Measurements from ENCODE around the gene OR12D2.
"Not testable (repeated sequence)": the region's sequence is repeated elsewhere in the genome, so short reads cannot be mapped to it uniquely, and the experiment has no call there.

The OR12D2 gene

DNA sequence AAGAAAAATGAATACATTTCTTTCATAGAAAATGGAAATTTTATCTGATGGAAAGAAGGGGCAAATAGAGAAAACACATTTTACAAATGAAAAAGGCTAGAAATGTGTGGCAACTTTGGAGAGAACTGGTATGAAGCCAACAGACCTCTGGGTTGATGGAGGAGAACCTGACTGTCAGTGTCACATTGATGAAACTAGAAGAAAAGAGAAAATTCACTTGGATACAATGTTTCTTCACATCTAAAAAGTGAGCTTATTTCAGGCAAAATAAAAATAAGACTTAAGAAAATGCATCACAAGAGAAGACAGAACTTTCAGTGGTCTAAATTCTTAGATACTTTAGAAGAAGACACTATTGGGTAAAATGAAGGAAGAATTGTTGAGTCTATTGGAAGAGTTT is at the start of gene OR12D2:
TSS of gene OR12D2 (plus strand) at position 301 of the 400 bp plus-strand sequence. CDS start 1,069 bp downstream, outside the sequence.
- DNase-seq = no peak

GRCh38 chr6:29349348-29349747 is 46.1 kb upstream of the OR12D2 start:
- not testable (repeated sequence) for DNase-seq

DNA sequence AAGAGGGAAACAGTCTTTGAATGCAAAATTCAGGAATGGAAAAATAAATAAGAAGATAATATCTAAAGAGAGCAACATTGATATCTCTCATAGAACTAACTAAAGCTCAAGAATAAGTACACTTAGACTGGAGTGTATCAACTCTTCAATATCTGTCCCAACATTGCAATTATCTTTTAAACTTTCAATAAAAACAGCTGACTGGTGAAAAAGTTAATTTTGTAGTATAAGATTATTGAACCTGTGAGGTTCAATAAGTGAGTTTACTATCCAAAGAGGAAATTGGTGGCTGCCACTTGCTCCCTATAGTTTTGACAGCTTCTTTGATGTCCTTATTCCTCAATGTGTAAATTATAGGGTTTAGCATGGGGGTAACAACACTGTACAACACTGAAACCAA is 40.5 kb upstream of the OR12D2 start:
- no peak for DNase-seq

DNA sequence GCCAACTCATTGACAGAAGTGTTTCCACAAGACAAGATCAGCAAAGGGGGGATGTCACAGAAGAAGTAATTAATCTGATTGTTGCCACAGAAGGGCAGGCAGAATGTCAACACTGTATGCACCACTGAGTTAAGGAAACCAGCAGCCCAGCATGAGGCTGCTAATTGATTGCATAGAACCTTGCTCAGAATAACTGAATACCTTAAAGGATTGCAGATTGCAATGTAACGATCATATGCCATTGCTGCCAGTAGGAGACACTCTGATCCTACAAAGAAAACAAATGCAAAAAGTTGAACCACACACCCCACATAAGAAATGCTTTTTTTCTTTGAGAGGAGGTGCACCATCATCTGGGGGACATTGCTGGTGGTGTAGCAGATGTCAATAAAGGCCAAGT is 39.8 kb upstream of the OR12D2 start:
- no peak for DNase-seq

DNA sequence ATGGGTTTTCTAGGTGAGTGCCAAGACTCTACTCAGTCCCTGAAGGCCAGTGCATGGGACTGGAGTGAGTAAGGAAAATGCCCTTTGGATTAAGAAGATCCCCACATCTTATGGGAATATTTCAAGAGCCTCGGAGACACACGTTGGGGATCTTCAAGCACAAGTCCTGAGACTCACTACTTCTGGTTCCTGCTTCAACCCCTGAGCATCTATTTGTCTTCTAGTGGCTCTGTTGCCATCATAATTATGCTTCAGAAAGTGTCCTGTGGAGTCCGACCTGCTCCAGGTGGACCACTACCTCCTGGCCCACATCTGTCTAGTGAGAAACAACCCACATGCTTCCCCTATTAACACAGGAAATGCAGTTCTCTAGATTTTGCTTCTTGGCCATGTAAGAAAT is 26.7 kb upstream of the OR12D2 start, which contains the start of gene OR5V1:
TSS of gene OR5V1 (minus strand) at position 101 of the 400 bp plus-strand sequence. CDS start 12,670 bp downstream, outside the sequence.
- no peak for DNase-seq

- DNase-seq = no peak
These were observed 20.2 kb upstream of the OR12D2 start, which contains the start of gene OR12D3 for GRCh38 chr6:29375191-29375590. TSS of gene OR12D3 (minus strand) at chr6:29375291. CDS start at chr6:29375287, 4 bp downstream.

- no peak for DNase-seq
These were observed 19.4 kb upstream of the OR12D2 start for GRCh38 chr6:29376003-29376402.

DNA sequence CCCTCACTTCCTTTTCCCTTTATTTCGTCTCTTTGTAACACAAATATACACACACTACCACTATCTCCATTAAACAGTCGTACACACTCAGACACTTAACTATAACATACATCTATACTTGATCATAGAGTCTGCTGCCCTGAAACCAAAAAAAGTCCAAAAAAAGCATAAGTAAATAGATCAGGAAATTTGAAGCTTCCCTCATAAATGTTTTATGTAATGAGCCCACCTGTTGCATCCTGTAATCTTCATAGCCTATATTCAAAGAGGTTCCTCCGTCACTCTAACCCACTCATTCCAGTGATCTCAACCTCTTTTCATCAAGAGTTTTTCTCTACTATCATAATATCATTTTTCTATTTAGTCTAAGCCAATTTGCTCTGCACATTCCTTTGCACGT is 6.9 kb upstream of the OR12D2 start:
- no peak for DNase-seq

GRCh38 chr6:29399525-29399924 is 4.1 kb downstream of the OR12D2 start:
- no peak for DNase-seq

- no peak for DNase-seq
These were observed 8.4 kb downstream of the OR12D2 start for GRCh38 chr6:29403801-29404200.

GRCh38 chr6:29414588-29414987 is 19.2 kb downstream of the OR12D2 start, which contains the start of gene OR12D1:
TSS of gene OR12D1 (plus strand) at chr6:29414928.
- no peak for DNase-seq

DNA sequence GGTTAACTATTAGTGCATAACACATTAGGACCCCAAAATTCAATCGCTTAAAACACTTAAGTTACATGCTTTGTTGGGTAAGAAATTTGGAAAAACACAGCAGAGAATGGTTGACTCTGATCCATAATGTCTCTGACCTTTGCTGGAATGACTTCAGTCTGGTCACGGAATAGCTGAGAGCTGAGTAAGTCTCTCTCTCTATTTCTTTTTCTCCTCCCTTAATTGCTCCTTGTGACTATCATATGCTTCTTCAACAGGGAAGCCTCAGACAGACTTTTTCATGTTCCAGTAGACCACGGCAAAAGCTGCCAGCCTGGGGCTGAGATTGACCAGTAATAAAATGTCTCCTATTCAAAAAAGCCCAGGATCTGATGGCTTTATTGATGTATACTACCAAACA is 24.1 kb downstream of the OR12D2 start:
- no peak for DNase-seq

GRCh38 chr6:29424168-29424567 is 28.7 kb downstream of the OR12D2 start:
- no peak for DNase-seq

GRCh38 chr6:29424575-29424974 is 29.1 kb downstream of the OR12D2 start:
- no peak for DNase-seq

DNA sequence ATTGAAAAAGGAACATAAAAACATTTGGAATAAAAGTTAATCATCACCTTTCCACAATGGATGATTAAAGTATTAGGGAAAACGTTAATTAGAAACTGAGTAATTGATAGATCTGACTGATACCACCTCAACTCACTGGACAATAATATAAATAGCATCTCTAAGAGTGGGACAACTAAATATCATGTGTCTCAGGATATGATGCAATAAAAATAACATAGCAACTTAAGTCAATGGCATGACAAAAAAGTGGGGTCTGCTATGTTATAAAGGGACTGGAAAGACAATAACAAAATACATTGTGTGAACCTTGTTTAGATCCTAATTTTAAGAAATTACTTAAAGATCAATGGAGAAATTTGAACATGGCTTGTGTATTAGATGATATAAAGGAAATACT is 29.6 kb downstream of the OR12D2 start:
- DNase-seq = no peak

DNA sequence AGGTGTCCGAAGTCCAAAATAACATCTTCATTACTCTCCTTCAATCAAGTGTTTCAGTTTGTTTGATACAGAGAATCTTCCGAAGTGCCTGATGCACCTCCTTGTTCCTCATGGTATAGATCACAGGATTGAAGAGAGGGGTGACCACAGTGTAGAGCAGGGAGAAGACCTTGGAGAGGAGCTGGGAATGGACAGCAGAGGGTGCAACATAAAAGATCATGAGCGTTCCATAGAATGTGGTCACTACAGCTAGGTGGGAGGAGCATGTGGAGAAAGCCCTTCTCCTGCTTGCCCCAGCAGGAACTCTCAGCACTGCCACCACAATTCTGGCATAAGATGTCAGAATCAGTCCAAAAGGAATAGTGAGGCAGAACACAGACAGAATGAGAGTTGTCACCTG is 31.2 kb downstream of the OR12D2 start:
- DNase-seq = no peak

- not testable (repeated sequence) for DNase-seq
These were observed 41.3 kb downstream of the OR12D2 start for GRCh38 chr6:29436730-29437129.

DNA sequence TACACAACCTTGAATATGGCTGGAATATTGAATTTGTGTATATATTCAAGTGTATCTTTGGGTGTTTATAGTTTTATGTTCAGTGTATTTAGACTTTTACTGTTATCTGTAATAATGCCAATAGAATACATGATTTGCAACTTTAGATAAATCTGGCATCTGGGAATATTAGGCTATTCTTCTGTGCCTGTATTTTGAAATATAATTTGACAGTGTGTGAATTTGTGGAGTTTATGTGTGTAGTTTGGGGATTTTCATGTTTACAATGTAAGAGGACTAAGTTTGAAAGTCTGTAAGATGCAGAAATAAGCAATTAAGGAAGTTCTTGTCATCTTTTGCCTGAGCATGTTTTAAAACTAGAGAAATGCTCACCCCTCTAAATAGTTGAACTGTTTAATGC is 43.6 kb downstream of the OR12D2 start, which contains the start of gene OR10C1:
TSS of gene OR10C1 (plus strand) at position 301 of the 400 bp plus-strand sequence. CDS start 710 bp downstream, outside the sequence.
- no peak for DNase-seq

DNA sequence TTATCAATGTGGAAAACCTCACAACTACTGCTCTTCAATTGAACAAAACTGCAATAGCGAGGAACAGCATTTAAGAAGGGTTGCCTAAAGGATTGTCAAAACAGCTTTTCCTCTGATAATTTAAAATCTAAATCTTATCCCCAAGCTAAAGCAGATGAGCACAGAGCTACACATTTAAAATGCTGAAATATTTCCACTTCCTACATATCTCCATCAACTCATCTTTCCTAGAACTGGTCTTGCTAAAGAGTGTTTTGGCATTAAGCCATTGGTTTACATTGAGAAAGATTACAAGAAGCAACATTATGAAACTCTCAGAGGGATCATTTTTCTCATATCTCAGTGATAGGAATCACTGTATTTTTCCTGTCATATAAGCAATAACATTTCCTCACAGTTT is 47.3 kb downstream of the OR12D2 start:
- DNase-seq = no peak

- not testable (repeated sequence) for DNase-seq
These were observed 48.6 kb downstream of the OR12D2 start for GRCh38 chr6:29444031-29444430.
